Activated CD8-positive, alpha-beta T cell treated with anti-CD3 and anti-CD28 coated beads, Interleukin-2, amount 10 ng/mL, durations not matched to agents 7 days and 5 days (primary cell): ENCODE measurements around the gene KNTC1. TPM values are rescaled to one million over a fixed set of nuclear protein-coding genes. Genes with fewer than 3 reads are reported as not detected.
"Not testable (repeated sequence)": the region's sequence is repeated elsewhere in the genome, so short reads cannot be mapped to it uniquely, and the experiment has no call there.

ENCODE experiments used
- ATAC-seq: fragments of 150-1000 bp; cut with Tn5 transposase; one replicate; pipeline ENCODE4 v1.10.0; 2021; ENCODE audit warnings: moderate library complexity
- CTCF ChIA-PET: fragments of 350-600 bp; sonication (Branson Sonifier 250); formaldehyde crosslinking; loops from one replicate; lab custom pipeline; 2021; ENCODE audit warnings: antibody characterized with exemption; lab: Charles Lee
- POLR2A ChIA-PET: fragments of 350-600 bp; sonication (Branson Sonifier 250); formaldehyde crosslinking; loops from one replicate; lab custom pipeline; 2021; ENCODE audit warnings: antibody characterized with exemption; lab: Charles Lee
- DNase-seq: peaks from one replicate; pipeline ENCODE4 v3.0.0-alpha.2; 2020
- H3K27ac Mint-ChIP-seq: one replicate; pipeline ENCODE4 v1.8.0; 2021; ENCODE audit warnings: mild to moderate bottlenecking, mixed read lengths
- H3K27me3 Mint-ChIP-seq: one replicate; pipeline ENCODE4 v1.8.0; 2021; ENCODE audit warnings: low read depth, mixed read lengths
- H3K36me3 Mint-ChIP-seq: one replicate; pipeline ENCODE4 v1.8.0; 2021; ENCODE audit warnings: low read depth, mixed read lengths
- H3K4me1 Mint-ChIP-seq: one replicate; pipeline ENCODE4 v1.8.0; 2021; ENCODE audit warnings: low read depth, mixed read lengths
- H3K4me3 Mint-ChIP-seq: one replicate; pipeline ENCODE4 v1.8.0; 2021; ENCODE audit warnings: mild to moderate bottlenecking, mixed read lengths
- H3K9me3 Mint-ChIP-seq: one replicate; pipeline ENCODE4 v1.8.0; 2022; ENCODE audit warnings: mixed read lengths; ENCODE audit not compliant: insufficient read depth
- total RNA-seq, 2 experiments: library from RNA; stranded (reverse); gene quantifications; one replicate each; pipeline ENCODE4 v1.2.3, GENCODE V29; 2021

Gene KNTC1
- total RNA-seq, 2 experiments from 2014 or later, result 139 to 147 TPM

DNA sequence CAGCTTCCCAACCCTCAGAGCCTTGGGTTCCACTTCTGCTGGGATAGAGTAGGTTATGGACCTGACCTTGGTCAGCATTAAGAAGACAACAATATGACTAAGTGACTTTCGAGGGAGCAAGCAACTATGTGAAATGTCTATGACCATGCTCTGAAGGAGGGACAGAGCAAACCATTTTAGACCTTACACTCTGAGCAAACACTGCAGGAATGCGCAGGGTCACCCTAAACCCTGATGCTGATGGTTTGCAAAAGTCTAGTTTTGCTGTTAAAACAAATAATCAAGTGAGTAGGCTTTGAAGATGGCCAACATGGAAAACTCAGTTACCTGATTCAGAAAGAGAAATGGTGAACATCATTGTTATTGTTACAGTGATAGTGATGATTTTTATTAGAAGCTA lies 35.1 kb upstream of the KNTC1 start:
- H3K27ac Mint-ChIP-seq, result no peak overlapping the region
- H3K9me3 Mint-ChIP-seq, result no peaks in the 10 kb centered on the region
- H3K4me3 Mint-ChIP-seq, result no peak overlapping the region
- ATAC-seq (no peak), DNase-seq (no peak)
- peaks cover 46% of the 10 kb centered on the region for H3K36me3 Mint-ChIP-seq
- H3K27me3 Mint-ChIP-seq, result no peaks in the 10 kb centered on the region
- peaks cover 11% of the 10 kb centered on the region for H3K4me1 Mint-ChIP-seq
- ChIA-PET CTCF (interaction anchor here (1.0 to 1.9 kb wide), 2 partner anchors 9 to 92 kb away, joined by 4 to 7 read pairs; partner anchors contain the start of gene ZCCHC8), POLR2A (interaction anchor here (0.5 to 1.6 kb wide), 2 partner anchors 16 to 22 kb away, joined by 3 to 5 read pairs; no protein-coding TSS in a partner anchor)

DNA sequence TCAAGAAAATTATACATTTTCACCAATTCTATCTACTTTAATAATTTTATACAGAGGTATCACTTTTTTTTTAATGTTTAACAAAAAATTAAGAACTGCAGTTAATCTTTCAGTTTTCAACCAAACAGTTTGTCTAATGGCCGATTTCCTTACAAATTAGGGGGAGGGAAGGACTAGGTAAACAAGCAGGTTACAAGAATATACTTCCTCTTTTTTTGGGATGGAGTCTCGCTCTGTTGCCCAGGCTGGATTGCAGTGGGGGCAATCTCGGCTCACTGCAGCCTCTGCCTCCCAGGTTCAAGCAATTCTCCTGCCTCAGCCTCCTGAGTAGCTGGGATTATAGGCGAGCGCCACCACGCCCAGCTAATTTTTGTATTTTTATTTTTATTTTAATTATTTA lies 33.8 kb upstream of the KNTC1 start:
- not testable (repeated sequence) for H3K27ac Mint-ChIP-seq, H3K27me3 Mint-ChIP-seq, H3K4me3 Mint-ChIP-seq, DNase-seq, ATAC-seq, H3K9me3 Mint-ChIP-seq
- POLR2A ChIA-PET, result interaction anchor here (0.6 to 1.6 kb wide), 2 partner anchors 34 to 87 kb away, joined by 4 to 8 read pairs; partner anchors contain the start of genes KNTC1 and RSRC2
- CTCF ChIA-PET, result interaction anchor here (1.0 kb wide), 1 partner anchor 22 kb away, joined by 3 read pairs; no protein-coding TSS in a partner anchor
- Mint-ChIP-seq H3K4me1 (peaks cover 18% of the 10 kb centered on the region), H3K36me3 (peaks cover 43% of the 10 kb centered on the region)

DNA sequence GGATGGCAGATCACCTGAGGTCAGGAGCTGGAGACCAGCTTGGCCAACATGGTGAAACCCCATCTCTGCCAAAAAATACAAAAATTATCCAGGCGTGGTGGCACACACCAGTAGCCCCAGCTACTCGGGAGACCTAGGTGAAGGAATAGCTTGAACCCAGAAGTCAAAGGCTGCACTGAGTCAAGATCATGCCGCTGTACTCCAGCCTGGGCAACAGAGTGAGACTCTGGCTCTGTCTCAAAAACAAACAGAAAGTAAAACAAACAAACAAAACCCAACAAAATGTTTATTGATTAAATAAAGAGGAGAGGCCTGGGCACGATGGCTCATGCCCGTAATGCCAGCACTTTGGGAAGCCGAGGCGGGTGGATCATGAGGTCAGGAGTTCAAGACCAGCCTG lies 31.8 kb upstream of the KNTC1 start:
- DNase-seq (no peak), ATAC-seq (no peak)
- ChIA-PET POLR2A (no interaction called here), CTCF (interaction anchor here (1.3 to 2.9 kb wide), 2 partner anchors 24 to 95 kb away, joined by 7 to 8 read pairs; no protein-coding TSS in a partner anchor)
- H3K27me3 Mint-ChIP-seq, result no peaks in the 10 kb centered on the region
- peaks cover 27% of the 10 kb centered on the region for H3K4me1 Mint-ChIP-seq
- H3K27ac Mint-ChIP-seq, result no peak overlapping the region
- no peak overlapping the region for H3K4me3 Mint-ChIP-seq
- no peaks in the 10 kb centered on the region for H3K9me3 Mint-ChIP-seq
- H3K36me3 Mint-ChIP-seq, result peaks cover 42% of the 10 kb centered on the region

DNA sequence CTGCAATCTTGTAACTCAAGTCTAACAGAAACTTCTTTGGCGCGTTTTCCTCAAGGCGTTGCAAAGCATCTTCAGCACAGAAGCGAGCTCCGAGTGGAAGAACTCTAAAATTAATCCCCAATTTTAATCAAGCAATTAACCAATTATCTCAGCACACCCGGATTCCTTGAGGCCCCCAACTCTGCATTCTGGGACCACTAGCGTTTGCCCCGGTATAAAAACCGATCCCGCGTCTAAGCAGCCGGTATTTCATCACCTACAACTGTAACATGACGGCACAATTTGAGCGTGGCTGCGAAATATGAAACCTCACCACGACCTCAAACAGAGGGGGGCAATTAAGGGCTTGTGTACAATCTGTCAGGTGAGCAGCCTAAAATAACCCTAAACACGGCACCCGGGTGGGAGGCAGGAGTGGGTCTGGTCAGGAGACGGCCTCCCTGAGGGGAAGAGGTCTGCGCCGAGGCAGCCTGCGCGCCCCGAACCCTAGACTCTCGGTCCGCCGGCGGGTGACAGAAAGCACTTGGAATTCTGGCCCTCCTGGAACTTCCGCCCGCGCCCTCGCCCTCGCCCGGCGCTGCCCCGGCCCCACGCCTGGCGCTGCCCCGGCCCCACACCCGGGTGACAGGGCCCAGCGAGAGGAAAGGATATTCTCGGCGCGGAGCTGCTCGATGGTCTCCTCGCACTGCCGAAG lies 26.9 kb upstream of the KNTC1 start:
- H3K27me3 Mint-ChIP-seq, result no peaks in the 10 kb centered on the region
- H3K9me3 Mint-ChIP-seq, result no peaks in the 10 kb centered on the region
- H3K4me3 Mint-ChIP-seq, result peak overlapping the region; percentile 99
- peaks cover 37% of the 10 kb centered on the region for H3K4me1 Mint-ChIP-seq
- H3K27ac Mint-ChIP-seq, result peak overlapping the region; percentile 99
- ATAC-seq (peak; percentile 32), DNase-seq (peak; percentile 75)
- CTCF ChIA-PET, result interaction anchor here (1.0 to 5.2 kb wide), 12 partner anchors 8 to 252 kb away, joined by 3 to 42 read pairs (median 4); partner anchors contain the start of genes DENR, KNTC1 and RSRC2
- peaks cover 50% of the 10 kb centered on the region for H3K36me3 Mint-ChIP-seq
- POLR2A ChIA-PET, result interaction anchor here (0.6 to 7.9 kb wide), 20 partner anchors 11 to 1852 kb away, joined by 3 to 187 read pairs (median 4); partner anchors contain the start of genes DIABLO, KNTC1, MPHOSPH9 and MTRFR

DNA sequence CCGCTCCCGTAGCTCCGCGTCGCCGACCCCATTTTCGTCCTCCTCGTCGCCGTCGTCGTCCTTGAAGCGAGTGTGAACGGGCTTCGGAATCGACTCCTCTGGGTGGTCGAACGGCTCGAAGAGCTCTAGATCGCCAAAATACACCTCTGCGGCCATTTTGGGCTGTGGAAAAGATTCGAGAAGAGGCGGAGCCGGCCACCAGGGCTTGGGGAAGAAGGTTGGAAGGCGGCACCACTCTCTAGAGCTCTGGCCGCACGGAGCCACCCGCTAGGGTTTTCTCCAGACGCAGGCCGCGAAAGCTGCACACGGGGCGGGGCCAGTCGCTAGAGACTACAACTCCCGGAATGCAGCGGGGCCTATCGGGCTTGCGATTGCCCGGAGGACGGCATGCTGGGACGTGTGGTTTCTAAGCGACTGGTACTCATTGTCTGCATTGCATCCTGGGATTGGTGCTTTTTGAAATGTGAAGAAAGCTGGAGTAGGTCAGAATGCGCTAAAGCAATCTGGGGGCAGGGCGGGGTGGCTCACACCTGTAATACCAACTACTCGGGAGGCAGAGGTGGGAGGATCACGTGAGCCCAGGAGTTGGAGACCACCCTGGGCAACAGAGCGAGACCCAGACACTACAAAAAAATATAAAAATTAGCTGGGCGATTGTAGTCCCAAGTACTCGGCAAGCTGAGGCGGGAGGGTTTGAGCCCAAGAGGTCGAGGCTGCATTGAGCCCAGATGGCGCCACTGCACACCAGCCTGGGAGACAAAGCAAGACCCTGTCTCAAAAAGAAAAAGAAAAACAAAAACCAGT lies 26.2 kb upstream of the KNTC1 start, which contains the start of gene ZCCHC8:
Gene ZCCHC8 (minus strand): TSS at position 248 of the 804 bp plus-strand sequence. CDS start 92 bp downstream, at position 156.
- Mint-ChIP-seq H3K36me3 (peaks cover 55% of the 10 kb centered on the region), H3K27me3 (no peaks in the 10 kb centered on the region), H3K4me1 (peaks cover 34% of the 10 kb centered on the region), H3K4me3 (peak within 1 kb of the TSS; percentile 99), H3K27ac (peak within 1 kb of the TSS; percentile 99), H3K9me3 (no peaks in the 10 kb centered on the region)
- ATAC-seq, result peak; percentile 95
- CTCF ChIA-PET, result interaction anchor here (0.8 to 5.2 kb wide), 17 partner anchors 9 to 251 kb away, joined by 3 to 42 read pairs (median 5); partner anchors contain the start of genes DENR, KNTC1 and RSRC2
- POLR2A ChIA-PET, result interaction anchor here (0.6 to 7.9 kb wide), 20 partner anchors 10 to 732 kb away, joined by 3 to 187 read pairs (median 4); partner anchors contain the start of genes DENR, DIABLO, KNTC1 and MPHOSPH9
- peak; percentile 99 for DNase-seq

DNA sequence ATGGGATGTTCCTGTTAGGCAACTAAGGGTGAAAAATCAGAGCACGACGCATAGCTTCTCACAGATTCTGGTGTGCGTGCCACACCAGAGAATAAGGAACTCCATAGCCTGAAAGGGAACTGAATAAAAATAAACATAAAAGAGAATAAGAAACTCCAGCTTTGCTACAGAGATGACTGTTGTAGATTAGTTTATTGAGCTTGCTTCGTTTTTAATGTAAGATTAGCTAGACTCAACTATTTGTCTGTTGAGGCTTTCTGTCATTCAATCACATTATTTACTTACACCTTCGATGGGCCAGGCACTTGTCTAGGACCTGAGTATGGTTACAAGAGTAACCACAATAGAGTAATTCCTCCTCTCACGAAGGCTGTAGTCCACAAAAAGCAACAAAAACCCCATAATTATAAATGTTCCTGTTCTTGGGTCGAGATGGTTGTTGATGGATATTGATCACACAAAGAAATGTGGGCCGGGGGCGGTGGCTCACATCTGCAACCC lies 25.5 kb upstream of the KNTC1 start:
- ATAC-seq (no peak), DNase-seq (no peak)
- H3K4me1 Mint-ChIP-seq, result peaks cover 35% of the 10 kb centered on the region
- POLR2A ChIA-PET, result interaction anchor here (0.6 to 7.9 kb wide), 15 partner anchors 9 to 731 kb away, joined by 3 to 187 read pairs (median 8); partner anchors contain the start of genes DENR, DIABLO, KNTC1 and MPHOSPH9
- CTCF ChIA-PET, result interaction anchor here (0.8 to 5.2 kb wide), 15 partner anchors 9 to 251 kb away, joined by 3 to 42 read pairs (median 5); partner anchors contain the start of genes DENR, KNTC1 and RSRC2
- peaks cover 61% of the 10 kb centered on the region for H3K36me3 Mint-ChIP-seq
- H3K4me3 Mint-ChIP-seq, result peak overlapping the region; percentile 99
- peak overlapping the region; percentile 99 for H3K27ac Mint-ChIP-seq
- H3K9me3 Mint-ChIP-seq, result no peaks in the 10 kb centered on the region
- H3K27me3 Mint-ChIP-seq, result no peaks in the 10 kb centered on the region

DNA sequence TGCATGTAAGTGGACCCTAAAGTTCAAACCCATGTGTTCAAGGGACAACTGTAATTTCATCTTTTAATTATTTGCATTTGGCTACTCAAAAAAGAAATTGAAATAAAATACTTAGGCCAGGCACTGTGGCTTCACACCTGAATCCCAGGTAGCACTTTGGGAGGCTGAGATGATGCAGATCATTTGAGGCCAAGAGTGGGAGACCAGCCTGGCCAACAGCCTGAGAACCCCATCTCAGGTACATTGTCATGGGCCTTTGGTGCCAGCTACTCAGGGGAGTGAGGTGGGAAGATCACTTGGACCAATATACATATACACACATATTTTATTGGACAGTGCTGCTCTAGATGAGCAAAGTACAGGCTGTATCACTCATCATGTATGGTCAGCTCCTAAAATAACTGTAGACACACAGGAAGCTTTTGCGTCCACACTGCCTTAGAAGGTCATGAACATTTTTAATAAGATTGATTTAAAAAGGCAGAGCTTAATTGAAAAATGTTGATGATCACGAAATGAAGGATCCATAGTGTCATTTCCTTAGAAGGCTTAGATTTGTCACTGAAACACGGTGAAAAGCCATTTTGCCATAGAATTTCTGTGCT lies 23.8 kb upstream of the KNTC1 start:
- peaks cover 27% of the 10 kb centered on the region for H3K4me1 Mint-ChIP-seq
- no peaks in the 10 kb centered on the region for H3K27me3 Mint-ChIP-seq
- ChIA-PET CTCF (interaction anchor here (1.3 kb wide), 2 partner anchors 9 to 19 kb away, joined by 3 to 4 read pairs; no protein-coding TSS in a partner anchor), POLR2A (interaction anchor here (0.7 to 7.9 kb wide), 3 partner anchors 9 to 23 kb away, joined by 3 to 187 read pairs (median 4); partner anchors contain the start of genes KNTC1 and RSRC2)
- H3K36me3 Mint-ChIP-seq, result peaks cover 69% of the 10 kb centered on the region
- ATAC-seq (no peak), DNase-seq (no peak)
- H3K4me3 Mint-ChIP-seq, result no peak overlapping the region
- no peaks in the 10 kb centered on the region for H3K9me3 Mint-ChIP-seq
- no peak overlapping the region for H3K27ac Mint-ChIP-seq

DNA sequence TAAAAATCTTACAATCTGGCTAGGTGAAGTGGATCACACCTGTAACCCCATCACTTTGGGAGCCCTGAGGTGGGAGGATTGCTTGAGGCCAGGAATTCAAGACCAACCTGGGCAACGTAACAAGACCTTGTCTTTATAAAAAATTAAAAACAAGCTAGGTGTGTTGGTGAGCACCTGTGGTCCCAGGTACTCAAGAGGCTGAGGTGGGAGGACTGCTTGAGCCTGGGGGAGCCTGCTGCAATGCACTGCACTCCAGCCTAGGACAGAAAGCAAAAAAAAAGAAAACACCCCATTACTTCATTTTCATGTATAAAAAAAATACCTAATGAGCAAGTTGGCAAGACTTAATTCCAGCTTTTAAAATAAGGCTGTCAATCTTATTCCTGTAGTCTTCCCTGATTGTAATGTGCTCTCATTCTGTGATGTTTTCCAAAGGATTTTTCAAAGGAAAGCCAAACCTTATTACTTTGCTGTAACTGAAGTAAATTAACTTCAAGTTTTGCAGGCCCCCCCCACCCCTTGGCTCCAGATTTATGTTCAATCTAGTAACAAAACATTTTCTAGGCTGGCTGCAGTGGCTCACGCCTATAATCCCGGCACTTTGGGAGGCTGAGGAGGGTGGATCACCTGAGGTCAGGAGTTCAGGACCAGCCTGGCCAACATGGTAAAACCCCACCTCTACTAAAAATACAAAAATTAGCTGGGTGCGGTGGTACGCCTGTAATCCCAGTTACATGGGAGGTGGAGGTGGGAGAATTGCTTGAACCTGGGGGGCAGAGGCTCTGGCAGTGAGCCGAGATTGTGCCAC lies 23.1 kb upstream of the KNTC1 start:
- H3K4me1 Mint-ChIP-seq, result peaks cover 20% of the 10 kb centered on the region
- DNase-seq (no peak), ATAC-seq (no peak)
- ChIA-PET POLR2A (interaction anchor here (1.3 to 7.9 kb wide), 3 partner anchors 8 to 22 kb away, joined by 3 to 187 read pairs (median 4); partner anchors contain the start of genes KNTC1 and RSRC2), CTCF (interaction anchor here (1.3 to 1.7 kb wide), 3 partner anchors 8 to 58 kb away, joined by 3 to 4 read pairs (median 3); no protein-coding TSS in a partner anchor)
- no peaks in the 10 kb centered on the region for H3K9me3 Mint-ChIP-seq
- H3K36me3 Mint-ChIP-seq, result peaks cover 68% of the 10 kb centered on the region
- no peak overlapping the region for H3K27ac Mint-ChIP-seq
- no peak overlapping the region for H3K4me3 Mint-ChIP-seq
- H3K27me3 Mint-ChIP-seq, result no peaks in the 10 kb centered on the region

DNA sequence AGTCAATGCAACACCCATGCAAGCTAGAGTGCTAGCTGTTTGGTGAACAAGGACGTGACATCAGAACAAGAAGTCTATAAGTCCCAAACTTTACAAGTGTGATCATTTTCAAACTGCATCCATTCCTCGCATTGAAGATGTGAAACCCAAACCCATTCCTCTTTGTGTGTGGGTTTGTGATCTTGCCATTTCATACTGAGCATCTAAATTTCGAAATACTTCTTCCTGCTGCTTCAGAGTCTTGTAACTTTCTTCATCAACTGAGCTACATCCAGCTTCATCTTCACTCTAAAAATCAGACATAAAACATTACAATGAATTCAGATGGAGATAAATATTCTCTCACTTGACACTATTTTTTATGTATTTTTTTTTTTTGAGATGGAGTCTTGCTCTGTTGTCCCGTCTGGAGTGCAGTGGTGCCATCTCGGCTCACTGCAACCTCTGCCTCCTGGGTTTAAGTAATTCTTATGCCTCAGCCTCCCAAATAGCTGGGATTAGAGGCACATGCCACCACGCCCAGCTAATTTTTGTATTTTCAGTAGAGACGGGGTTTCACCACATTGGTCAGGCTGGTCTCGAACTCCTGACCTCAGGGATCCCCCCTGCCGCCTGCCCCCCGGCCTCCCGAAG lies 21.5 kb upstream of the KNTC1 start:
- no peak for DNase-seq
- H3K27ac Mint-ChIP-seq, result no peak overlapping the region
- no peak overlapping the region for H3K4me3 Mint-ChIP-seq
- H3K27me3 Mint-ChIP-seq, result no peaks in the 10 kb centered on the region
- no peak for ATAC-seq
- H3K9me3 Mint-ChIP-seq, result no peaks in the 10 kb centered on the region
- H3K36me3 Mint-ChIP-seq, result peaks cover 75% of the 10 kb centered on the region
- ChIA-PET CTCF (interaction anchor here (1.5 to 1.7 kb wide), 2 partner anchors 56 to 105 kb away, joined by 3 to 8 read pairs; no protein-coding TSS in a partner anchor), POLR2A (interaction anchor here (1.6 to 1.8 kb wide), 2 partner anchors 14 to 21 kb away, joined by 3 to 11 read pairs; partner anchors contain the start of genes KNTC1 and RSRC2)
- peaks cover 18% of the 10 kb centered on the region for H3K4me1 Mint-ChIP-seq
